IPS-20b (cell line): ENCODE results near the gene CYFIP1.

ENCODE experiments used
- H3K27ac ChIP-seq: one replicate; pipeline ENCODE4 v1.5.1; 2013; ENCODE audit warnings: low read length
- H3K27me3 ChIP-seq: 2 replicates; pipeline ENCODE4 v1.6.1; 2013; ENCODE audit warnings: mild to moderate bottlenecking, low read length, inconsistent platforms; ENCODE audit not compliant: insufficient read depth
- H3K36me3 ChIP-seq: 2 replicates; pipeline ENCODE4 v1.6.1; 2013; ENCODE audit warnings: low read depth, mild to moderate bottlenecking, inconsistent platforms, low read length, moderate library complexity; ENCODE audit not compliant: insufficient read depth
- H3K4me1 ChIP-seq: 2 replicates; pipeline ENCODE4 v1.6.1; 2013; ENCODE audit warnings: mild to moderate bottlenecking, control low read depth, inconsistent platforms, low read length, moderate library complexity; ENCODE audit not compliant: insufficient read depth
- H3K4me3 ChIP-seq: 2 replicates; pipeline ENCODE4 v1.5.1; 2013; ENCODE audit warnings: mild to moderate bottlenecking, low read length, inconsistent platforms
- H3K9ac ChIP-seq: 2 replicates; pipeline ENCODE4 v1.6.1; 2013; ENCODE audit warnings: low read depth, mild to moderate bottlenecking, inconsistent platforms, low read length, moderate library complexity
- H3K9me3 ChIP-seq: 2 replicates; pipeline ENCODE4 v1.6.1; 2013; ENCODE audit warnings: mild to moderate bottlenecking, low read depth, low read length, inconsistent platforms; ENCODE audit not compliant: insufficient read depth

The CYFIP1 gene

GRCh38 chr15:22880068-22880980 is 99.8 kb downstream of the CYFIP1 start:
- Histone ChIP-seq H3K27me3 (no peaks in the 10 kb centered on the region), H3K36me3 (peaks cover 30% of the 10 kb centered on the region), H3K27ac (no peak overlapping the region), H3K4me1 (0 out of 2 replicates have a peak, but pooled peaks cover 2% of the 10 kb centered on the region), H3K4me3 (no peak overlapping the region), H3K9ac (no peak overlapping the region), H3K9me3 (no peaks in the 10 kb centered on the region)

GRCh38 chr15:22878103-22878502 is 102.1 kb downstream of the CYFIP1 start:
- Histone ChIP-seq H3K27me3 (no peaks in the 10 kb centered on the region), H3K4me1 (peaks cover 6% of the 10 kb centered on the region), H3K4me3 (no peak overlapping the region), H3K27ac (no peak overlapping the region), H3K9ac (no peak overlapping the region), H3K36me3 (peaks cover 49% of the 10 kb centered on the region), H3K9me3 (no peaks in the 10 kb centered on the region)

GRCh38 chr15:22877607-22878006 is 102.6 kb downstream of the CYFIP1 start:
- H3K27ac ChIP-seq = no peak overlapping the region
- peaks cover 10% of the 10 kb centered on the region for H3K4me1 ChIP-seq
- H3K36me3 ChIP-seq = peaks cover 49% of the 10 kb centered on the region
- no peak overlapping the region for H3K9ac ChIP-seq
- H3K4me3 ChIP-seq = no peak overlapping the region
- H3K9me3 ChIP-seq = no peaks in the 10 kb centered on the region
- H3K27me3 ChIP-seq = no peaks in the 10 kb centered on the region

GRCh38 chr15:22877117-22877516 is 103.1 kb downstream of the CYFIP1 start:
- no peak overlapping the region for H3K9ac ChIP-seq
- no peak overlapping the region for H3K4me3 ChIP-seq
- no peaks in the 10 kb centered on the region for H3K9me3 ChIP-seq
- peaks cover 10% of the 10 kb centered on the region for H3K4me1 ChIP-seq
- H3K27me3 ChIP-seq = no peaks in the 10 kb centered on the region
- peaks cover 49% of the 10 kb centered on the region for H3K36me3 ChIP-seq
- no peak overlapping the region for H3K27ac ChIP-seq

GRCh38 chr15:22874966-22875365 is 105.2 kb downstream of the CYFIP1 start:
- H3K36me3 ChIP-seq = peaks cover 52% of the 10 kb centered on the region

GRCh38 chr15:22874256-22874655 is 105.9 kb downstream of the CYFIP1 start:
- Histone ChIP-seq H3K36me3 (peaks cover 59% of the 10 kb centered on the region), H3K27ac (no peak overlapping the region), H3K9me3 (no peaks in the 10 kb centered on the region), H3K9ac (no peak overlapping the region), H3K4me3 (no peak overlapping the region), H3K27me3 (no peaks in the 10 kb centered on the region), H3K4me1 (peaks cover 10% of the 10 kb centered on the region)

More at GRCh38 chr15:22874966-22875365, 105.2 kb downstream of the CYFIP1 start:
- Histone ChIP-seq H3K9me3 (no peaks in the 10 kb centered on the region), H3K9ac (no peak overlapping the region), H3K4me3 (no peak overlapping the region), H3K27me3 (no peaks in the 10 kb centered on the region), H3K27ac (no peak overlapping the region), H3K4me1 (peaks cover 10% of the 10 kb centered on the region)

GRCh38 chr15:22873841-22874240 is 106.3 kb downstream of the CYFIP1 start:
- peak overlapping the region; percentile 68 for H3K27ac ChIP-seq
- no peak overlapping the region for H3K4me3 ChIP-seq
- no peaks in the 10 kb centered on the region for H3K9me3 ChIP-seq
- no peaks in the 10 kb centered on the region for H3K27me3 ChIP-seq
- peak overlapping the region; percentile 51; the same call in 1 of the 2 replicates for H3K9ac ChIP-seq
- H3K36me3 ChIP-seq = peaks cover 63% of the 10 kb centered on the region
- peaks cover 10% of the 10 kb centered on the region for H3K4me1 ChIP-seq

GRCh38 chr15:22872936-22873701 is 107.0 kb downstream of the CYFIP1 start:
- Histone ChIP-seq H3K9ac (peak overlapping the region; percentile 51; the same call in 1 of the 2 replicates), H3K27me3 (no peaks in the 10 kb centered on the region), H3K36me3 (peaks cover 70% of the 10 kb centered on the region), H3K27ac (peak overlapping the region; percentile 68), H3K9me3 (no peaks in the 10 kb centered on the region), H3K4me3 (no peak overlapping the region), H3K4me1 (peaks cover 10% of the 10 kb centered on the region)

- peaks cover 10% of the 10 kb centered on the region for H3K4me1 ChIP-seq
- no peaks in the 10 kb centered on the region for H3K9me3 ChIP-seq
- no peak overlapping the region for H3K9ac ChIP-seq
- H3K36me3 ChIP-seq = peaks cover 86% of the 10 kb centered on the region
- no peak overlapping the region for H3K27ac ChIP-seq
- no peak overlapping the region for H3K4me3 ChIP-seq
- H3K27me3 ChIP-seq = no peaks in the 10 kb centered on the region
Observed at GRCh38 chr15:22871481-22872086, 108.6 kb downstream of the CYFIP1 start.

GRCh38 chr15:22870865-22871264 is 109.3 kb downstream of the CYFIP1 start:
- no peak overlapping the region for H3K4me3 ChIP-seq
- no peak overlapping the region for H3K9ac ChIP-seq
- H3K9me3 ChIP-seq = no peaks in the 10 kb centered on the region
- no peaks in the 10 kb centered on the region for H3K27me3 ChIP-seq
- H3K36me3 ChIP-seq = peaks cover 89% of the 10 kb centered on the region
- H3K4me1 ChIP-seq = peaks cover 10% of the 10 kb centered on the region
- no peak overlapping the region for H3K27ac ChIP-seq

GRCh38 chr15:22869856-22870255 is 110.3 kb downstream of the CYFIP1 start:
- Histone ChIP-seq H3K9ac (no peak overlapping the region), H3K27ac (no peak overlapping the region), H3K4me3 (no peak overlapping the region), H3K36me3 (peaks cover 95% of the 10 kb centered on the region), H3K27me3 (no peaks in the 10 kb centered on the region), H3K9me3 (no peaks in the 10 kb centered on the region), H3K4me1 (peaks cover 10% of the 10 kb centered on the region)
